Pancreas (tissue), 10 donors: ENCODE data around the gene EIF5AL1. TPM values are rescaled to one million over a fixed set of nuclear protein-coding genes. Genes with fewer than 3 reads are reported as not detected.
"Not testable (repeated sequence)": the region's sequence is repeated elsewhere in the genome, so short reads cannot be mapped to it uniquely, and the experiment has no call there.

ENCODE experiments used
- ATAC-seq, 4 donors: fragments of 200-7000 bp; cut with Tn5 transposase; one replicate each; pipeline versions ENCODE4 v1.8.0 to v1.9.1; 2020; ENCODE audit warnings: mild to moderate bottlenecking in 4 of 4, moderate library complexity in 4 of 4
- DNase-seq, 6 donors: peaks; one replicate each; pipeline ENCODE4 v3.0.0-alpha.2; 2020
- FAIRE-seq: peaks from 2 replicates; lab custom pipeline; 2012; peaks lifted over from hg19 to GRCh38; lab: Jason Lieb, UNC
- H3K27ac ChIP-seq, 4 donors: fragments of 200-600 bp; sonication (generic); 1 replicate in 3 of 4; 2 replicates in 1 of 4; pipeline versions ENCODE4 v1.5.0 to v1.8.0; 2020
- H3K27me3 ChIP-seq, 4 donors: fragments of 200-600 bp; one replicate each; pipeline ENCODE4 v1.8.0; 2021
- H3K36me3 ChIP-seq, 3 donors: fragments of 200-600 bp; sonication (generic) in 1 of 3; one replicate each; pipeline versions ENCODE4 v1.5.0 to v1.8.0; 2020 to 2021
- H3K4me1 ChIP-seq, 3 donors: fragments of 200-600 bp; one replicate each; pipeline ENCODE4 v1.8.0; 2021
- H3K4me3 ChIP-seq, 4 donors: fragments of 200-600 bp; sonication (generic) in 2 of 4; one replicate each; pipeline versions ENCODE4 v1.5.0 to v1.8.0; 2020 to 2021
- H3K9me3 ChIP-seq, 4 donors: fragments of 200-600 bp; one replicate each; pipeline ENCODE4 v1.8.0; 2021
- WGBS, 2 donors: extraction: QIAGEN DNeasy Blood & Tissue Kit; methylation state at CpG; one replicate each; pipeline ENCODE4 v1.1.7; 2013; 5-methylcytosine and 5-hydroxymethylcytosine counted together
- intact Hi-C, 3 donors: fragments of 100-400 bp; cut with DNase I; formaldehyde crosslinking; loops; one replicate each; pipeline versions ENCODE4 v1.11.1 to v1.14.2; 2022
- polyA plus RNA-seq, 2 donors: library from polyadenylated mRNA; stranded (reverse); fragments of 200-250 nt; gene quantifications; one replicate each; pipeline ENCODE4 v1.2.3, GENCODE V29; 2013
- total RNA-seq, 6 donors: library from RNA; stranded (reverse); fragmentation: NEBNext Ultra II Directional in 4 of 6; extraction: Animal tissue kit (Norgen Biotek cat#: 25700) in 4 of 6; gene quantifications; one replicate each; pipeline versions ENCODE4 v1.2.1 to v1.2.4, GENCODE V29; 2021 to 2023
- TF ChIP-seq, protein P1 (sequence below), 4 donors: fragments of 200-600 bp; sonication (generic) in 3 of 4; IDR thresholded peaks; one replicate each; pipeline versions ENCODE4 v1.5.0 to v1.8.0; 2021; ENCODE audit warnings: antibody characterized with exemption in 4 of 4
- donor health status: healthy with polysubstance abuse.
- donor health status: DM: no; HTN: no; CAD: no; lungs with moderate emphysema.
- donor health status: DM: no; HTN: no; CAD: no.
- donor health status: control.
- donor health status: control.
- donor health status: Bipolar disorder and iron deficiency.
- donor health status: DM: yes; HTN: yes; CAD: no.
- donor health status: DM: no; HTN: no; CAD: no.
- donor health status: DM: no; HTN: no; CAD: no.
- donor health status: DM: yes; HTN: yes; CAD: no.

EIF5AL1 gene
- total RNA-seq (under 1 TPM in 5 of 6 donors, not detected in 1; 0.05 to 0.44 (median 0.35) TPM), polyA plus RNA-seq (under 1 TPM; 0.11 to 0.33 TPM)

DNA sequence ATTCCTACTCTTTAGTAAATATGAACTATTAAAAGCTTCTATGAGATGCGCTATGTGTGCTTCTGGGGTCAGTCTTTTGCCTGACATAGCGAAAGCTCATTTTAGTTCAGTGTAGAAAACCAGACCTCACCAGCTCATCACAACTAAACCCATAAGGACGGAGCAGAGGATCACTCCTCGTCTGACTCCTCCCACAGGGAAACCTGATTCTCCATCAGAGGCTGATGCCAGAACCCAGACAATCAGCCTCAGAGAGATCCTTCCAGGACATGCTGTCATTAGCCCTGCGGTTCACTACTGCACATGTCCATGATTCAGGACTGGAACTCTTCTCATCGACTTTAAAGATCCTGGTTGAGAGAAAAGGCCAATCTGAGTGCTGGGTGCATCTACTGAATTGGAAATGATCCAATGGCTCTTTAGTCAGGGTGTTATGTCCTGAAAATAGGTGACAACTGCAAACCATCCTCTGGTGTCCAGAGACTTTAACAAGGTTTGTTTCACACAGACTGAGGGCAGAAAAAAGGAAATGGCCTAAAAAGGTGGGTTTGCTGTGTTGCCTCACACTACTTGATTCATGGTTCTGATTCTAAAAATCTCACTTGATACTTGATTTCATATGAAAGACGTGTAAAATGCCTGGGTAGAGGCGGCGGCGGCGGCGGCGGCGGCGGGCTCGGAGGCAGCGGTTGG is at the start of gene EIF5AL1:
EIF5AL1 (plus strand) TSS at position 643 of the 693 bp plus-strand sequence. CDS start 117 bp downstream, outside the sequence.
- H3K27me3 ChIP-seq, H3K4me1 ChIP-seq, FAIRE-seq, H3K9me3 ChIP-seq, intact Hi-C loops, H3K4me3 ChIP-seq, ATAC-seq, H3K27ac ChIP-seq, H3K36me3 ChIP-seq, DNase-seq: not testable (repeated sequence)
- WGBS, 2 donors = 87 to 89% methylated on average over 15 of the region's 17 CpGs

DNA sequence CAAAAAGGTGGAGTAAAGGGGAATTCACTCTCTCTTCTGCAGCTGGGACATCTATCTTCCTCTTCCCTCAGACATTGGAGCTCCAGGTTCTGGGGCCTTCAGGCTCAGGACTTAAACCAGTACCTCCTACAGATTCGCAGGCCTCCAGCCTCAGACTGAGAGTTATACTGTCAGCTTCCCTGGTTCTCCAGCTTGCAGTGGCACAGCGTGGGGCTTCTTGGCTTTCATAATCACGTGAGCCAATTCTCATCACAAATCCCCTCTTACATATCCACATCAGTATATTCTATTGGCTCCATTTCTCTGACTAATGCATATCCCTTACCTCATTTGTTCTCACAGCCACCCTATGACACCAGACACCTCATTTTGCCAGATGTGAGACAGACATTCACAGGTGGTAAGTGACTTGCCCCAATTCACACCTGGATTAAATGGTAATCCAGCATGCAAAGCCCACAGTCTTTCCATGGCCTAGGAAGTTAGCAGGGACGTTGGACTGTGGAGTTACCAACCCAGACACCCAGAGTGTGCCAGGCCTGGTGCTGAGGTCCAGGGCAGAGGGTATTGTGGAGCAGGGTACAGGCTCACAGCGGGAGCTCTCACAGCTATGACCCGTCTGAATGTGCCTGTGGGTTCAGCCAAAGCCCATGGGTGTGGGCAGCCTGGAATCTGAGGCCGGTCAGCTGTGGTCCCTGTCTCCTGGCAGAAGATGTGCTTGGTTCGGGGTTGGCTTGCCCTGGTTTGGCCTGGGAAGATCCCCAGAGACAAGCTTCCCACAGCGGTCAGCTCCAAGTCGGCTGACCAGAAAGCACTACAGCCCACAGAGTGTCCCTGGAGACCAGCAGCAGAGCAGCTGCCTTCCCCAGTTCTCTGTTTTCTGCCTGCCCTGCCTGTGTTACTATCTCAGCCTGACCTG is 48.5 kb upstream of the EIF5AL1 start:
- Histone ChIP-seq H3K4me3 (no peak overlapping the region), H3K4me1 (no peaks in the 10 kb centered on the region), H3K9me3 (no peaks in the 10 kb centered on the region), H3K27ac (no peak overlapping the region), H3K36me3 (no peaks in the 10 kb centered on the region), H3K27me3 (no peaks in the 10 kb centered on the region)
- intact Hi-C loops = no loop called here
- FAIRE-seq (no peak), ATAC-seq (peak in 1 of 4 donors; percentile 23), DNase-seq (no peak)
- WGBS, 2 donors = 83 to 85% methylated on average over 10 of the region's 10 CpGs
- TF ChIP-seq, protein P1, sequence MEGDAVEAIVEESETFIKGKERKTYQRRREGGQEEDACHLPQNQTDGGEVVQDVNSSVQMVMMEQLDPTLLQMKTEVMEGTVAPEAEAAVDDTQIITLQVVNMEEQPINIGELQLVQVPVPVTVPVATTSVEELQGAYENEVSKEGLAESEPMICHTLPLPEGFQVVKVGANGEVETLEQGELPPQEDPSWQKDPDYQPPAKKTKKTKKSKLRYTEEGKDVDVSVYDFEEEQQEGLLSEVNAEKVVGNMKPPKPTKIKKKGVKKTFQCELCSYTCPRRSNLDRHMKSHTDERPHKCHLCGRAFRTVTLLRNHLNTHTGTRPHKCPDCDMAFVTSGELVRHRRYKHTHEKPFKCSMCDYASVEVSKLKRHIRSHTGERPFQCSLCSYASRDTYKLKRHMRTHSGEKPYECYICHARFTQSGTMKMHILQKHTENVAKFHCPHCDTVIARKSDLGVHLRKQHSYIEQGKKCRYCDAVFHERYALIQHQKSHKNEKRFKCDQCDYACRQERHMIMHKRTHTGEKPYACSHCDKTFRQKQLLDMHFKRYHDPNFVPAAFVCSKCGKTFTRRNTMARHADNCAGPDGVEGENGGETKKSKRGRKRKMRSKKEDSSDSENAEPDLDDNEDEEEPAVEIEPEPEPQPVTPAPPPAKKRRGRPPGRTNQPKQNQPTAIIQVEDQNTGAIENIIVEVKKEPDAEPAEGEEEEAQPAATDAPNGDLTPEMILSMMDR (IDR thresholded peaks at IDR 0.05) = no peak

DNA sequence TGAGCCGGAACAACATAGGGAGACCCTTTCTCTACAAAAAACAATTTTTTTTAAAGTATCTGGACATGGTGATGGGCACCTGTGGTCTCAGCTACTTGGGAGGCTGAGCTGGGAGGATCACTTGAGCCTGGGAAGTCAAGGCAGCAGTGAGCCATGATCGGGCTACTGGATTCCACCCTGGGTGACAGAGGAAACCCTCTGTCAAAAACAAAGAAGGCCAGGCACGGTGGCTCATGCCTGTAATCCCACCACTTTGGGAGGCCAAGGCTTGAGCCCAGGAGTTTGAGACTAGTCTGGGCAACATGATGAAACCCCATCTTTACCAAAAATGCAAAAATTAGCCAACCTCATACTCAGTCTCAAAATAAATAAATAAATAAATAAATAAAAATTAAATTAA is 47.0 kb upstream of the EIF5AL1 start:
- TF ChIP-seq, protein P1 (IDR thresholded peaks at IDR 0.05) = no peak
- no peak for DNase-seq
- Histone ChIP-seq H3K36me3 (no peaks in the 10 kb centered on the region), H3K27me3 (no peaks in the 10 kb centered on the region), H3K4me1 (no peaks in the 10 kb centered on the region), H3K4me3 (no peak overlapping the region), H3K27ac (no peak overlapping the region), H3K9me3 (no peaks in the 10 kb centered on the region)
- WGBS, 2 donors = 91 to 93% methylated on average over 3 of the region's 3 CpGs
- ATAC-seq = no peak
- intact Hi-C loops = loop anchor here in 1 of 3 donors (5.0 kb wide), 1 partner anchor 88 kb away; no protein-coding TSS in a partner anchor
- FAIRE-seq = no peak

DNA sequence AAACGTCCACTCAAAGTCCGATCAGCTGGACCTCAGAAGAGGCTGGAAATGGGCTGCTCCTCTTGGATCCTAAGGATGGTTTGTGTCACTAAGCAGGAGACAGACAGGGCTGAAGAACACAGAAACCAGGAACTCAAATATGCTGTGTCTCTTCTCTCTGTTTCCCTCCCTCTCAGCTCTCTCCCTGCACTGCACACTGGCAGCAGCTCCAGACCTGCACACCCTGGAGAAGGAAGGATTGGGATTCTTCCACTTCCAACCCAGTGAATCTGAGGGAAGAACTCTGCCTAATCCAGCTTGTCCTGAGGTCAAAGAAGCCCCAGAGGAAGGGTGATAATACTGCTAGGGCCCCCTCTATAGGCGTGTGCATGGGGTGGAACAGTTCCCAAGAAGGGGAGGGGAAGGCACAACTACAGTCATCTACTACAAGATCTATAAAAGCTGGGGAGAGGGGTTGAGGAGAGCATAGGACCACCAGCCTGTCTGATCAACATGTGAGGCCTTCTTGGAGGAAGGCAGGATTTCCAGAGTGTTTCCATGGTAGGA is 44.2 kb upstream of the EIF5AL1 start:
- no peak for FAIRE-seq
- TF ChIP-seq, protein P1 (IDR thresholded peaks at IDR 0.05) = no peak

More for the DNA sequence above, 44.2 kb upstream of the EIF5AL1 start:
- intact Hi-C loops = loop anchor here in 1 of 3 donors (5.0 kb wide), 1 partner anchor 91 kb away; no protein-coding TSS in a partner anchor
- ATAC-seq (peak; percentile 12 to 61 (median 36)), DNase-seq (no peak)
- H3K36me3 ChIP-seq = no peaks in the 10 kb centered on the region
- no peaks in the 10 kb centered on the region for H3K9me3 ChIP-seq
- WGBS, 2 donors = 46 to 64% methylated on average over 3 of the region's 3 CpGs
- no peaks in the 10 kb centered on the region for H3K27me3 ChIP-seq
- peak overlapping the region in 1 of 4 donors; percentile 27 for H3K27ac ChIP-seq
- no peaks in the 10 kb centered on the region for H3K4me1 ChIP-seq
- no peak overlapping the region for H3K4me3 ChIP-seq
